CD4-positive, alpha-beta T cell treated with Interleukin-17A for 4 hours (primary cell): Measurements from ENCODE around the gene GALM.

Experiments used
- DNase-seq: peaks from one replicate; pipeline ENCODE4 v3.0.0-alpha.2; 2020; ENCODE audit warnings: mixed read lengths

GALM gene

DNA sequence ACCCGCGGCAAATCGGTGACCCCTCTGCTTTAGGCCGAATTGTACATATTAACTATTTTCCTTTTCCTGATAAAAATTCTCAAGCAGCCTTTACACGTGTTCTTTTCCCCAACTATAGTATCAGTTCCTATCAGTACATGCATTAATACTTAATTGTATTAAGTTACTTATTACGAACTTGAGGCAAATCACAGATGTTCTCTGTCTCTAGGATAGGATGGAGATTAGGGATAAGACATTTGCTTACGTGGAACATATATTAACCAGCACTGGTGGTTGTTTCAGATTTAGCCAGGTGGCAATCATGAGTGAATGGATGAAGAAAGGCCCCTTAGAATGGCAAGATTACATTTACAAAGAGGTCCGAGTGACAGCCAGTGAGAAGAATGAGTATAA lies 112.8 kb downstream of the GALM start:
- no peak for DNase-seq

DNA sequence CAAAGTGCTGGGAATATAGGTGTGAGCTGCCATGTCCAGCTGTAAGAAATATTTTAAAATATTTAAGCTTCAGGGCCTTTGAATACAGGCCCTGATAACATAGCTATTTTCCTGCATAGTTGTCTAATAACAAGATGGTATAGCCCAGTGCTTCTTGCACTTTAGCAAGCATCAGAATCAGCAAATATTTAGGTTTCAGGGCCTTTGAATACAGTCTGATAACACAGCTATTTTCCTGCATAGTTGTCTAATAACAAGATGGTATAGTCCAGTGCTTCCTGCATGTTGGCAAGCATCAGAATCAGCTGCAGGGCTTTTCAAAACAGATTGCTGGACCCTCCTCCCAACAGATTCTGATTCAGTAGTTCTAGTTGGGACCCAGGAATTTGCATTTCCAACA lies 117.7 kb downstream of the GALM start:
- DNase-seq, result no peak
